Endothelial cell (in vitro differentiated cells): Measurements from ENCODE around the gene MT1HL1. TPM values are rescaled to one million over a fixed set of nuclear protein-coding genes. Genes with fewer than 3 reads are reported as not detected.

Experiments used
- DNase-seq: peaks from one replicate; pipeline ENCODE4 v3.0.0; 2021; ENCODE audit warnings: low spot score
- H3K27ac Mint-ChIP-seq: one replicate; pipeline ENCODE4 v1.8.0; 2021; ENCODE audit warnings: mixed read lengths, inconsistent platforms; ENCODE audit not compliant: unreplicated experiment
- H3K27me3 Mint-ChIP-seq: one replicate; pipeline ENCODE4 v1.8.0; 2021; ENCODE audit warnings: mild to moderate bottlenecking, moderate library complexity, mixed read lengths, inconsistent platforms; ENCODE audit not compliant: unreplicated experiment
- H3K36me3 Mint-ChIP-seq: one replicate; pipeline ENCODE4 v1.8.0; 2021; ENCODE audit warnings: mild to moderate bottlenecking, low read depth, mixed read lengths, inconsistent platforms; ENCODE audit not compliant: unreplicated experiment
- H3K4me1 Mint-ChIP-seq: one replicate; pipeline ENCODE4 v1.8.0; 2021; ENCODE audit warnings: mild to moderate bottlenecking, mixed read lengths, inconsistent platforms; ENCODE audit not compliant: unreplicated experiment
- H3K4me3 Mint-ChIP-seq: one replicate; pipeline ENCODE4 v1.8.0; 2021; ENCODE audit warnings: mild to moderate bottlenecking, mixed read lengths, inconsistent platforms; ENCODE audit not compliant: unreplicated experiment
- H3K9me3 Mint-ChIP-seq: one replicate; pipeline ENCODE4 v1.8.0; 2021; ENCODE audit warnings: mixed read lengths, inconsistent platforms; ENCODE audit not compliant: unreplicated experiment
- CTCF ChIP-seq: fragments of 200-600 bp; sonication (generic); IDR thresholded peaks from one replicate; pipeline ENCODE4 v1.5.0; 2021; ENCODE audit warnings: antibody characterized with exemption; ENCODE audit not compliant: unreplicated experiment
- long read RNA-seq: library from polyadenylated mRNA; unstranded; transcript quantifications from one replicate; pipeline ENCODE4 v2.0.0, GENCODE V29; 2020; ENCODE audit not compliant: unreplicated experiment
- total RNA-seq: library from RNA; stranded (reverse); fragmentation: NEBNext Ultra II Directional; extraction: Animal tissue kit (Norgen Biotek cat#: 25700); gene quantifications from one replicate; pipeline ENCODE4 v1.2.1, GENCODE V29; 2021; ENCODE audit not compliant: unreplicated experiment

The MT1HL1 gene
- total RNA-seq = not detected
- long read RNA-seq = 0 reads

GRCh38 chr1:237004116-237004515, at the start of gene MT1HL1:
Gene MT1HL1, minus strand, starts transcription at chr1:237004441. Its CDS starts 69 bp downstream, at chr1:237004372.
- no peak for DNase-seq
- H3K4me1 Mint-ChIP-seq = no peaks in the 10 kb centered on the region
- no peak within 1 kb of the TSS for H3K4me3 Mint-ChIP-seq
- no peak within 1 kb of the TSS for H3K27ac Mint-ChIP-seq
- H3K27me3 Mint-ChIP-seq = peaks cover 4% of the 10 kb centered on the region
- TF ChIP-seq CTCF = no peak
- H3K36me3 Mint-ChIP-seq = no peaks in the 10 kb centered on the region
- no peaks in the 10 kb centered on the region for H3K9me3 Mint-ChIP-seq

- Mint-ChIP-seq H3K36me3 (peaks cover 4% of the 10 kb centered on the region), H3K27me3 (no peaks in the 10 kb centered on the region), H3K27ac (no peak overlapping the region), H3K9me3 (no peaks in the 10 kb centered on the region), H3K4me1 (no peaks in the 10 kb centered on the region), H3K4me3 (no peak overlapping the region)
- TF ChIP-seq CTCF = no peak
- DNase-seq = no peak
Measured at GRCh38 chr1:237050915-237051314, 46.7 kb upstream of the MT1HL1 start.

GRCh38 chr1:237050185-237050584, 45.9 kb upstream of the MT1HL1 start:
- DNase-seq = no peak
- H3K4me3 Mint-ChIP-seq = no peak overlapping the region
- TF ChIP-seq CTCF = no peak
- H3K9me3 Mint-ChIP-seq = no peaks in the 10 kb centered on the region
- no peaks in the 10 kb centered on the region for H3K4me1 Mint-ChIP-seq
- H3K27ac Mint-ChIP-seq = no peak overlapping the region
- H3K36me3 Mint-ChIP-seq = peaks cover 4% of the 10 kb centered on the region
- no peaks in the 10 kb centered on the region for H3K27me3 Mint-ChIP-seq

- no peak overlapping the region for H3K27ac Mint-ChIP-seq
- TF ChIP-seq CTCF = no peak
- peaks cover 3% of the 10 kb centered on the region for H3K27me3 Mint-ChIP-seq
- no peaks in the 10 kb centered on the region for H3K9me3 Mint-ChIP-seq
- H3K4me3 Mint-ChIP-seq = no peak overlapping the region
- DNase-seq = no peak
- peaks cover under 1% of the 10 kb centered on the region for H3K4me1 Mint-ChIP-seq
- no peaks in the 10 kb centered on the region for H3K36me3 Mint-ChIP-seq
Measured at GRCh38 chr1:237048803-237049202, 44.6 kb upstream of the MT1HL1 start.

GRCh38 chr1:237045278-237046016, 41.2 kb upstream of the MT1HL1 start:
- Mint-ChIP-seq H3K4me1 (peaks cover 11% of the 10 kb centered on the region), H3K36me3 (peaks cover 10% of the 10 kb centered on the region), H3K4me3 (no peak overlapping the region), H3K27ac (no peak overlapping the region), H3K27me3 (peaks cover 16% of the 10 kb centered on the region), H3K9me3 (no peaks in the 10 kb centered on the region)
- DNase-seq = no peak
- TF ChIP-seq CTCF = no peak
